Neural crest cell (in vitro differentiated cells): ENCODE results near the gene PRKG1. TPM values are rescaled to one million over a fixed set of nuclear protein-coding genes. Genes with fewer than 3 reads are reported as not detected.
A peak's percentile ranks its signal among the peaks of the same experiment; 100 is the strongest.

Source experiments
- DNase-seq: peaks from one replicate; pipeline ENCODE4 v3.0.0; 2021; ENCODE audit warnings: low read depth, mixed read lengths, low spot score
- H3K27ac Mint-ChIP-seq: one replicate; pipeline ENCODE4 v1.8.0; 2021; ENCODE audit warnings: mild to moderate bottlenecking, mixed read lengths; ENCODE audit not compliant: unreplicated experiment
- H3K27me3 Mint-ChIP-seq: 2 replicates; pipeline ENCODE4 v1.8.0; 2021; ENCODE audit warnings: low read depth, mild to moderate bottlenecking, mixed read lengths
- H3K36me3 Mint-ChIP-seq: 2 replicates; pipeline ENCODE4 v1.8.0; 2021; ENCODE audit warnings: low read depth, mild to moderate bottlenecking, mixed read lengths
- H3K4me1 Mint-ChIP-seq: 2 replicates; pipeline ENCODE4 v1.8.0; 2021; ENCODE audit warnings: mixed read lengths
- H3K4me3 Mint-ChIP-seq: one replicate; pipeline ENCODE4 v1.8.0; 2021; ENCODE audit warnings: mild to moderate bottlenecking, mixed read lengths
- H3K9me3 Mint-ChIP-seq: 2 replicates; pipeline ENCODE4 v1.8.0; 2021; ENCODE audit warnings: mixed read lengths
- total RNA-seq: library from RNA; stranded (reverse); gene quantifications from 2 replicates; pipeline ENCODE4 v1.2.1, GENCODE V29; 2021
- TF ChIP-seq, protein P1 (sequence below): fragments of 200-600 bp; sonication (generic); conservative IDR thresholded peaks from 2 replicates; pipeline ENCODE4 v1.5.0; 2021; ENCODE audit warnings: antibody characterized with exemption, mild to moderate bottlenecking

Gene PRKG1
- total RNA-seq, 1 donor from 2014 or later, result 4.4 TPM

- Mint-ChIP-seq H3K4me3 (peak overlapping the region; percentile 32), H3K4me1 (peaks cover 26% of the 10 kb centered on the region), H3K27ac (no peak overlapping the region), H3K36me3 (no peaks in the 10 kb centered on the region), H3K9me3 (no peaks in the 10 kb centered on the region), H3K27me3 (peaks cover 57% of the 10 kb centered on the region)
- TF ChIP-seq, protein P1, sequence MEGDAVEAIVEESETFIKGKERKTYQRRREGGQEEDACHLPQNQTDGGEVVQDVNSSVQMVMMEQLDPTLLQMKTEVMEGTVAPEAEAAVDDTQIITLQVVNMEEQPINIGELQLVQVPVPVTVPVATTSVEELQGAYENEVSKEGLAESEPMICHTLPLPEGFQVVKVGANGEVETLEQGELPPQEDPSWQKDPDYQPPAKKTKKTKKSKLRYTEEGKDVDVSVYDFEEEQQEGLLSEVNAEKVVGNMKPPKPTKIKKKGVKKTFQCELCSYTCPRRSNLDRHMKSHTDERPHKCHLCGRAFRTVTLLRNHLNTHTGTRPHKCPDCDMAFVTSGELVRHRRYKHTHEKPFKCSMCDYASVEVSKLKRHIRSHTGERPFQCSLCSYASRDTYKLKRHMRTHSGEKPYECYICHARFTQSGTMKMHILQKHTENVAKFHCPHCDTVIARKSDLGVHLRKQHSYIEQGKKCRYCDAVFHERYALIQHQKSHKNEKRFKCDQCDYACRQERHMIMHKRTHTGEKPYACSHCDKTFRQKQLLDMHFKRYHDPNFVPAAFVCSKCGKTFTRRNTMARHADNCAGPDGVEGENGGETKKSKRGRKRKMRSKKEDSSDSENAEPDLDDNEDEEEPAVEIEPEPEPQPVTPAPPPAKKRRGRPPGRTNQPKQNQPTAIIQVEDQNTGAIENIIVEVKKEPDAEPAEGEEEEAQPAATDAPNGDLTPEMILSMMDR, result no peak
- DNase-seq, result no peak
Observed at GRCh38 chr10:52316500-52316899, 1242.2 kb downstream of the PRKG1 start.

GRCh38 chr10:52318136-52318701 lies 1243.9 kb downstream of the PRKG1 start:
- TF ChIP-seq, protein P1, result no peak
- Mint-ChIP-seq H3K9me3 (no peaks in the 10 kb centered on the region), H3K4me3 (no peak overlapping the region), H3K27me3 (peaks cover 42% of the 10 kb centered on the region), H3K27ac (peak overlapping the region; percentile 89), H3K4me1 (peaks cover 22% of the 10 kb centered on the region), H3K36me3 (no peaks in the 10 kb centered on the region)
- no peak for DNase-seq

DNA sequence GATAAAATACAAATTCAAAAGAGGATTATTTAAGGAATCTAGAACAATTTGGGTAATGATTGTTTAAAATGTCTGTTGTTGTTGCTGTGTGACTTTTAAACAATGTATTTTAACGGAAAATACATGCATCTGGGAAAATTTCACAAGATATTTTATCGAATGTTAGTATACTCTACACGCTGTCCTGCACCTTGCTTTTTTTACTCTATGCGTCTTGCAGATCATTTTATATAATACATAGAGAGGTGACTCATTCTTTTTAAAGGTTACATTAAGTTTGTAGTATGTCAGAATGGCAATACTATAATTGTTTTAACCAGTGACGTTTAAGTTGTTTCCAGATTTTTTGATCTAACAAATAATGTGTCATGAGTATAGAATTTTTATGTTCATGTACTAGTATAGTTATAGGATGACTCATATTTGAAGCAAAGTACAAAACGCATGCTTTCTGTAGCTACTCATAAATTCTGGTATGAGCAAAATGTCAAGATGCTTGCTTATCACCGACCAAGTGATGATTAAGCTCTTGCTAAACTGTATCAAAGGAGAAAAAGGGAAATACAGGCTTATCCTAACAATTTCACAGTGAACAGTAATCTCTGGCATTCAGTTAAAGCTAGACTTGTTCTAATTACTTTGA lies 1244.7 kb downstream of the PRKG1 start:
- Mint-ChIP-seq H3K9me3 (no peaks in the 10 kb centered on the region), H3K4me3 (no peak overlapping the region), H3K36me3 (no peaks in the 10 kb centered on the region), H3K27me3 (peaks cover 35% of the 10 kb centered on the region), H3K27ac (no peak overlapping the region), H3K4me1 (peaks cover 17% of the 10 kb centered on the region)
- TF ChIP-seq, protein P1, result no peak
- DNase-seq, result no peak

- no peaks in the 10 kb centered on the region for H3K36me3 Mint-ChIP-seq
- H3K27ac Mint-ChIP-seq, result no peak overlapping the region
- H3K4me3 Mint-ChIP-seq, result no peak overlapping the region
- peaks cover 25% of the 10 kb centered on the region for H3K27me3 Mint-ChIP-seq
- H3K4me1 Mint-ChIP-seq, result peaks cover 10% of the 10 kb centered on the region
- no peak for DNase-seq
- TF ChIP-seq, protein P1, result no peak
- H3K9me3 Mint-ChIP-seq, result no peaks in the 10 kb centered on the region
Observed at GRCh38 chr10:52319926-52320325, 1245.6 kb downstream of the PRKG1 start.

DNA sequence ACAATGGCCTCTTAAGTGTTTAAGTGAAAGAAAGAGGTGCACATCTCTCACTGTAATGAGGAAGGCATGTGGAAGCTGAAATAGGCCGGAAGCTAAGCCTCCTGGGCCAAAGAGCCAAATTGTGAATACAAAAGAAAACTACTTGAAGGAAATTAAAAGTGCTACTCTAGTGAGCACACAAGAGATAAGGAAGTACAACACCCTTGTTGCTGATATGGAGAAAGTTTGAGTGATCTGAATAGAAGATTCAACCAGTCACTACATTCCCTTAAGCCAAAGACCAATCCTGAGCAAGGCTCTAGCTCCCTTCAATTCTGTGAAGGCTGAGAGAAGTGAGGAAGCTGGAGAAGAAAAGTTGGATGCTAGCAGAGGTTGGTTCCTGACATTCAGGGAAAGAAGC lies 1248.0 kb downstream of the PRKG1 start:
- no peak for DNase-seq
- no peaks in the 10 kb centered on the region for H3K9me3 Mint-ChIP-seq
- H3K4me1 Mint-ChIP-seq, result peaks cover 9% of the 10 kb centered on the region
- no peaks in the 10 kb centered on the region for H3K36me3 Mint-ChIP-seq
- H3K27ac Mint-ChIP-seq, result no peak overlapping the region
- H3K4me3 Mint-ChIP-seq, result no peak overlapping the region
- TF ChIP-seq, protein P1, result no peak
- peaks cover under 1% of the 10 kb centered on the region for H3K27me3 Mint-ChIP-seq
